B cell (primary cell): ENCODE measurements around the gene MOV10L1. TPM values are rescaled to one million over a fixed set of nuclear protein-coding genes. Genes with fewer than 3 reads are reported as not detected.

Source experiments
- ATAC-seq: fragments of 200-7000 bp; cut with Tn5 transposase; one replicate; pipeline ENCODE4 v1.10.0; 2021; ENCODE audit warnings: low read depth, mild to moderate bottlenecking, moderate number of reproducible peaks, moderate library complexity
- CTCF ChIA-PET: fragments of 350-600 bp; sonication (Branson Sonifier 250); formaldehyde crosslinking; loops from one replicate; lab custom pipeline; 2021; ENCODE audit warnings: antibody characterized with exemption, inconsistent platforms; lab: Charles Lee
- POLR2A ChIA-PET: fragments of 350-600 bp; sonication (Branson Sonifier 250); formaldehyde crosslinking; loops from one replicate; lab custom pipeline; 2021; ENCODE audit warnings: antibody characterized with exemption; lab: Charles Lee
- DNase-seq: peaks from one replicate; pipeline ENCODE4 v3.0.0; 2013
- H2AFZ ChIP-seq: 2 replicates; pipeline ENCODE4 v1.6.1; 2012; ENCODE audit warnings: mild to moderate bottlenecking, low read depth, low read length; ENCODE audit not compliant: insufficient read depth, poor library complexity, severe bottlenecking
- H3K27ac ChIP-seq, 2 donors: 1 replicate in 1 of 2; 2 replicates in 1 of 2; pipeline ENCODE4 v1.5.1; 2012 to 2013; ENCODE audit warnings: low read length in 2 of 2, mild to moderate bottlenecking in 2 of 2, moderate library complexity in 1 of 2
- H3K27me3 ChIP-seq, 4 experiments: fragments of 200-600 bp in 1 of 4; sonication (generic) in 1 of 4; replicated peaks in 1 of 4; 1 replicate in 2 of 4; 2 replicates in 2 of 4; pipeline versions ENCODE4 v1.6.1 to v1.7.0; 2013 to 2016; ENCODE audit warnings: low read length in 3 of 4, mild to moderate bottlenecking in 2 of 4, mixed read lengths in 1 of 4, moderate library complexity in 1 of 4; ENCODE audit not compliant: insufficient read depth in 4 of 4, control insufficient read depth in 3 of 4; ENCODE audit errors: control extremely low read depth in 1 of 4
- H3K36me3 ChIP-seq, 2 experiments: replicated peaks in 1 of 2; 1 replicate in 1 of 2; 2 replicates in 1 of 2; pipeline versions ENCODE4 v1.6.1 to v1.7.1; 2013; ENCODE audit warnings: low read length in 1 of 2; ENCODE audit not compliant: insufficient read depth in 2 of 2, control insufficient read depth in 1 of 2; ENCODE audit errors: control extremely low read depth in 1 of 2, extremely low read depth in 1 of 2
- H3K4me1 ChIP-seq, 2 donors: fragments of 200-600 bp in 1 of 2; sonication (generic) in 1 of 2; 1 replicate in 1 of 2; 2 replicates in 1 of 2; pipeline versions ENCODE4 v1.5.1 to v1.6.1; 2013 to 2017; ENCODE audit warnings: low read length in 2 of 2; ENCODE audit not compliant: control insufficient read depth in 2 of 2, insufficient read depth in 2 of 2
- H3K4me2 ChIP-seq: replicated peaks from 2 replicates; pipeline ENCODE3; 2012; ENCODE audit warnings: mild to moderate bottlenecking, low read depth, low read length; ENCODE audit not compliant: poor library complexity, severe bottlenecking
- H3K4me3 ChIP-seq, 5 experiments: fragments of 200-600 bp in 1 of 5; sonication (generic) in 1 of 5; 1 replicate in 3 of 5; 2 replicates in 2 of 5; pipeline versions ENCODE4 v1.5.1 to v1.7.0; 2011 to 2016; ENCODE audit warnings: low read length in 4 of 5, mild to moderate bottlenecking in 4 of 5, low read depth in 2 of 5, control low read depth in 1 of 5, moderate library complexity in 1 of 5; ENCODE audit not compliant: insufficient read depth in 1 of 5; ENCODE audit errors: control extremely low read depth in 1 of 5, extremely low read depth in 1 of 5
- H3K79me2 ChIP-seq: fragments of 200-600 bp; sonication (generic); one replicate; pipeline ENCODE4 v1.6.0; 2016; ENCODE audit warnings: low read length; ENCODE audit not compliant: control insufficient read depth, insufficient read depth
- H3K9ac ChIP-seq: fragments of 200-600 bp; sonication (generic); 2 replicates; pipeline ENCODE4 v1.6.1; 2017; ENCODE audit warnings: mild to moderate bottlenecking, low read length, moderate library complexity
- H3K9me3 ChIP-seq, 3 donors: one replicate each; pipeline versions ENCODE4 v1.6.1 to v1.7.1; 2013; ENCODE audit warnings: low read length in 2 of 3; ENCODE audit not compliant: control insufficient read depth in 2 of 3, insufficient read depth in 1 of 3; ENCODE audit errors: control extremely low read depth in 1 of 3
- H4K20me1 ChIP-seq: 2 replicates; pipeline ENCODE4 v1.6.0; 2012; ENCODE audit warnings: mild to moderate bottlenecking, low read length; ENCODE audit not compliant: insufficient read depth, control insufficient read depth, poor library complexity, severe bottlenecking
- H3K27ac Mint-ChIP-seq: one replicate; pipeline ENCODE4 v1.8.0; 2021; ENCODE audit warnings: mixed read lengths
- H3K27me3 Mint-ChIP-seq: one replicate; pipeline ENCODE4 v1.8.0; 2021; ENCODE audit warnings: mixed read lengths
- H3K4me1 Mint-ChIP-seq: one replicate; pipeline ENCODE4 v1.8.0; 2021; ENCODE audit warnings: mixed read lengths
- H3K4me3 Mint-ChIP-seq: one replicate; pipeline ENCODE4 v1.8.0; 2021; ENCODE audit warnings: mixed read lengths
- H3K9me3 Mint-ChIP-seq: one replicate; pipeline ENCODE4 v1.8.0; 2022; ENCODE audit warnings: mixed read lengths; ENCODE audit not compliant: insufficient read depth
- CTCF ChIP-seq: fragments of 200-600 bp; IDR thresholded peaks from one replicate; pipeline ENCODE4 v1.8.0; 2022; ENCODE audit warnings: antibody characterized with exemption, mild to moderate bottlenecking
- EZH2 ChIP-seq: IDR thresholded peaks from 2 replicates; pipeline ENCODE4 v1.6.1; 2012; ENCODE audit warnings: borderline replicate concordance, low read depth, mild to moderate bottlenecking, moderate library complexity, low read length; ENCODE audit not compliant: insufficient read depth, poor library complexity, severe bottlenecking
- WGBS: methylation state at CpG from one replicate; pipeline ENCODE4 v1.1.5; 2013; ENCODE audit warnings: missing lambda C conversion rate; ENCODE audit not compliant: insufficient coverage; 5-methylcytosine and 5-hydroxymethylcytosine counted together
- intact Hi-C: fragments of 100-400 bp; cut with micrococcal nuclease; formaldehyde crosslinking; loops from one replicate; pipeline ENCODE4 v1.10.0; 2022
- polyA plus RNA-seq: library from polyadenylated mRNA; depleted of rRNA; stranded (reverse); fragments of >200 nt; gene quantifications from 2 replicates; pipeline ENCODE4 v1.2.3, GENCODE V29; 2012
- total RNA-seq, 2 donors: library from RNA; stranded (reverse); fragments of 120-200 nt in 1 of 2; gene quantifications; 1 replicate in 1 of 2; 2 replicates in 1 of 2; pipeline versions ENCODE4 v1.2.3 to v1.2.4, GENCODE V29; 2013 to 2022

Gene MOV10L1
- total and polyA plus RNA-seq, 2 donors (not counting 1 experiment from before 2014, with no cell fraction given), result not detected

- ChIA-PET POLR2A (no interaction called here), CTCF (no interaction called here)
- Histone ChIP-seq H2AFZ (no peak overlapping the region), H3K9me3 (no peaks in the 10 kb centered on the region), H3K27me3 (peaks cover 0 to 19% (median 2%) of the 10 kb centered on the region in 4 experiments), H3K4me3 (no peak overlapping the region), H4K20me1 (no peaks in the 10 kb centered on the region), H3K4me2 (no peak overlapping the region), H3K4me1 (no peaks in the 10 kb centered on the region), H3K36me3 (no peaks in the 10 kb centered on the region), H3K27ac (no peak overlapping the region), H3K79me2 (no peaks in the 10 kb centered on the region), H3K9ac (no peak overlapping the region)
- H3K4me3 Mint-ChIP-seq, result no peak overlapping the region
- TF ChIP-seq CTCF (no peak), EZH2 (no peak)
- WGBS, result 83% methylated on average over 9 of the region's 9 CpGs
- H3K27me3 Mint-ChIP-seq, result peaks cover 19% of the 10 kb centered on the region
- no peak overlapping the region for H3K27ac Mint-ChIP-seq
- DNase-seq (no peak), ATAC-seq (no peak)
- intact Hi-C loops, result no loop called here
- no peaks in the 10 kb centered on the region for H3K9me3 Mint-ChIP-seq
- peaks cover 4% of the 10 kb centered on the region for H3K4me1 Mint-ChIP-seq
Measured at GRCh38 chr22:50078761-50079160, 11.0 kb upstream of the MOV10L1 start.

- no peak for TF ChIP-seq CTCF
- TF ChIP-seq EZH2, result no peak
- ChIA-PET CTCF (no interaction called here), POLR2A (no interaction called here)
- Histone ChIP-seq H3K4me1 (no peaks in the 10 kb centered on the region), H3K9ac (no peak overlapping the region), H3K79me2 (no peaks in the 10 kb centered on the region), H4K20me1 (no peaks in the 10 kb centered on the region), H3K27ac (no peak overlapping the region), H3K4me2 (no peak overlapping the region), H2AFZ (no peak overlapping the region), H3K9me3 (peaks cover 0 to 7% (median 0%) of the 10 kb centered on the region in 3 donors), H3K27me3 (peaks cover 0 to 29% (median 6%) of the 10 kb centered on the region in 4 experiments), H3K36me3 (no peaks in the 10 kb centered on the region), H3K4me3 (no peak overlapping the region)
- H3K4me1 Mint-ChIP-seq, result peaks cover 4% of the 10 kb centered on the region
- intact Hi-C loops, result no loop called here
- DNase-seq, result no peak
- peaks cover 24% of the 10 kb centered on the region for H3K27me3 Mint-ChIP-seq
- H3K27ac Mint-ChIP-seq, result no peak overlapping the region
- H3K4me3 Mint-ChIP-seq, result no peak overlapping the region
- ATAC-seq, result no peak
- 93% methylated on average over 13 of the region's 13 CpGs for WGBS
- H3K9me3 Mint-ChIP-seq, result no peaks in the 10 kb centered on the region
Measured at GRCh38 chr22:50080077-50080465, 9.7 kb upstream of the MOV10L1 start.
